ENCODE results near the gene HS1BP3.

Gene HS1BP3

DNA sequence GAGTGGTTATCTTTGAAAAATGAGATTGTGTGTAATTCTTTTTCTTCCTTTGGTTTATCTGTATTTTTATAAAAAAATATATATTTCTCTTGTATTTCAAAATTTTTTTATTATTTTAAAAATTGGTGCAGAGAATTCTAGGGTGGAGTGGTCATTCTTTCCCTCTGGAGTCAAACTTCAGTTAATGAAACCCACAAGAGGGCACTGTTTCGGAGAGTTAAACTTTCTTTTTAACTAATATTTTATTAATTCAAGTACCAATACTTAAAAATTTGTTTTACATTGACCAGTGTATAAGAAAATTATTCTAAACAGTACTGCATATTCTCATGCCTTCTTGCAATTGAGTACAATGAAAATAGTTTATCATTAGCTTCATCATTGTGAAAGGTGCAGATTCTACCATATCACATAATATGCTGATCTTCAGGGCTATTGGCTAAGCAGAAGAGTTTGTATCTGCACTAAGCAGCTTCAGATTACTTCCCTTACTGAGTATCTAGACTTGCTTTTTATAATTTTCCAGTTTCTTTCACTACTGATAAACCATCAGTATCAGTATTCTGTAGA lies 50.1 kb downstream of the HS1BP3 start:
- TF ChIP-seq EGR1 (IDR thresholded peaks at IDR 0.05) (no peak), TCF12 (IDR thresholded peaks at IDR 0.05; ENCODE audit: low read depth) (no peak), FOXM1 (IDR thresholded peaks at IDR 0.05; ENCODE audit: borderline replicate concordance, low read depth) (no peak), RAD21 (IDR thresholded peaks at IDR 0.05; ENCODE audit: low read depth) (peak; percentile 9; the same call in 1 of the 2 replicates), TAF1 (IDR thresholded peaks at IDR 0.05; ENCODE audit: low read depth) (no peak), EP300 (IDR thresholded peaks at IDR 0.05; ENCODE audit: borderline replicate concordance) (no peak), CREB1 (IDR thresholded peaks at IDR 0.05; ENCODE audit: low read depth) (no peak), CEBPB (IDR thresholded peaks at IDR 0.05) (no peak), NFIC (IDR thresholded peaks at IDR 0.05) (no peak)

DNA sequence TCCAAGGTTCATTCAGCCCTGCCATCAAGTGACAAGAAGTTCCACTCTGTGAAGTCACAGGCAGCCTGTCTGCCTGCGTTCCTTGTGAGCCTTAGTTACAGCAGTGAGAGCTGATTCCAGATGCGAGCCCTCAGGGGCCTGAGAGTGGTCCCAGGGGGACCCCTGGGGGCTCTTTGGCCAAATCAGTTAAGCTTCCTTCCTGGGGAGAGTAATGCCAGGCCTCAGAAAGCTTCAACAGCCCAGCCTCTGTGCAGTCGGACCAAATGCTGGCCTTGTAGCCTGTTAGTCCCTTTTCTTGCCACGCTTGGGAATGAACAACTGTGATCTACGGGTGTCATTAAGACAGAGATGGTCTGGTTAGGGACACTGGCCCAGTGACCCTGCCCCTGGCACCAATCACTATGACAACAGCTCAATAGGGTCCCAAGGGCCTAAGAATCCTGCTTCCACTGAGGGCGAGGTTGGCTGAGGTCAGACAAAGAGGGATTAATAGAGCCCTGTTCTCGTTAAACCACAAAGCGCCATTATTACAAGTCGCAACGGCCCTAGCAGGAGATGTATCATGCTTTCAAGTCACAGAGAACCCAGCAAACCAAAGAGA lies 50.9 kb downstream of the HS1BP3 start:
- TF ChIP-seq USF1 (IDR thresholded peaks at IDR 0.05) (no peak), ZBTB7A (IDR thresholded peaks at IDR 0.05; ENCODE audit: low read depth) (no peak), FOXM1 (IDR thresholded peaks at IDR 0.05; ENCODE audit: borderline replicate concordance, low read depth) (no peak), NFIC (IDR thresholded peaks at IDR 0.05) (no peak), YY1 (IDR thresholded peaks at IDR 0.05; ENCODE audit: low read depth) (no peak), RAD21 (IDR thresholded peaks at IDR 0.05; ENCODE audit: low read depth) (no peak), TEAD4 (IDR thresholded peaks at IDR 0.05) (no peak)

DNA sequence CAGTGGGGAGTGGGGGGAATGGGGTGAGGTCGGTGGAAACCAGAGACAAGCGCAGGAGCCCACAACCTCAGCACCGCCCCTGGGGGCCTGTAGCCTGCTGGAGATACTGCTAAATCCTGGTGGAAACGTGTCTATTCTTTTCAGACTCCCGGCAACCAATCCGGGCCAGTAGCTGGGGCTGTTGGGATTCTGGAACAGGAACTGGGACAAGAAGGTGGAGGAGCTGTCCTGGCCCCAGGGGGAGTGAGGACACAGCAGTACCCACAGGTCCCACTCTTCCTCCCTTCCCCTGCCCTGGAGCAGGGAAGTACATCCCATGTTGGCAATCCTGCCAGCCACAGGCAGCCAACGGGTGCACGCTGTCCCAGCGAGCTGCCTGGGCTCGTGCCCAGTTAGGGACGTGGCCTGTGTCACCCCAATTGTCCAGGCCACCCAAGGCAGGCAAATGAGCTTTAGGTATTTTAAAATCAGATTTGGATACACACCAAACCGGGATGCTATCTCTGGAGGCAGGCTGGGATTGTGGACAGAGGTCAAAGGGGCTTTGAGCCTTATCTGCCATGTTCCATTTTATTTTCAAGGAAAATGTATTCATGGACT lies 51.8 kb downstream of the HS1BP3 start:
- TF ChIP-seq FOXM1 (IDR thresholded peaks at IDR 0.05; ENCODE audit: borderline replicate concordance, low read depth) (no peak), EP300 (IDR thresholded peaks at IDR 0.05; ENCODE audit: borderline replicate concordance) (no peak), REST (IDR thresholded peaks at IDR 0.05; ENCODE audit: low read depth) (no peak), YY1 (IDR thresholded peaks at IDR 0.05; ENCODE audit: low read depth) (no peak), CEBPB (IDR thresholded peaks at IDR 0.05) (no peak), USF1 (IDR thresholded peaks at IDR 0.05) (no peak), CREB1 (IDR thresholded peaks at IDR 0.05; ENCODE audit: low read depth) (no peak), TCF12 (IDR thresholded peaks at IDR 0.05; ENCODE audit: low read depth) (no peak), EGR1 (IDR thresholded peaks at IDR 0.05) (no peak), TEAD4 (IDR thresholded peaks at IDR 0.05) (no peak), RAD21 (IDR thresholded peaks at IDR 0.05; ENCODE audit: low read depth) (no peak), ZBTB7A (IDR thresholded peaks at IDR 0.05; ENCODE audit: low read depth) (no peak), NFIC (IDR thresholded peaks at IDR 0.05) (no peak)
- TF ChIP-seq, protein P1, sequence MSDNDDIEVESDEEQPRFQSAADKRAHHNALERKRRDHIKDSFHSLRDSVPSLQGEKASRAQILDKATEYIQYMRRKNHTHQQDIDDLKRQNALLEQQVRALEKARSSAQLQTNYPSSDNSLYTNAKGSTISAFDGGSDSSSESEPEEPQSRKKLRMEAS (IDR thresholded peaks at IDR 0.05), result no peak

DNA sequence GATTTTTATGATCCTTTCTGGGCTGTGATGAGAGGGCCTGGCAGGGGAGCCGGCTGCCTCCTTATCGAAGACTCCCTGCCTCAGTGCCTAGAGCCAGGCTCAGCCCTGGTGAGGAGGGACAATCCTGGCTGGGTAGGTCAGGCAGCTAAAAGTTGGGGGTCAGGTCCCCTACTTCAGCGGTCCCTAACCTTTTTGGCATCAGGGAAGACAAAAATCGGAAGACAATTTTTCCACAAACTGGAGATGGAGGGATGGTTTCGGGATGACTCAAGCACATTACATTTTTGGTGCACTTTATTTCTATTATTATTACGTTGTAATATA lies 53.1 kb downstream of the HS1BP3 start:
- no peak for TF ChIP-seq CEBPB (IDR thresholded peaks at IDR 0.05)
- no peak for TF ChIP-seq CREB1 (IDR thresholded peaks at IDR 0.05; ENCODE audit: low read depth)
- no peak for TF ChIP-seq NFIC (IDR thresholded peaks at IDR 0.05)

DNA sequence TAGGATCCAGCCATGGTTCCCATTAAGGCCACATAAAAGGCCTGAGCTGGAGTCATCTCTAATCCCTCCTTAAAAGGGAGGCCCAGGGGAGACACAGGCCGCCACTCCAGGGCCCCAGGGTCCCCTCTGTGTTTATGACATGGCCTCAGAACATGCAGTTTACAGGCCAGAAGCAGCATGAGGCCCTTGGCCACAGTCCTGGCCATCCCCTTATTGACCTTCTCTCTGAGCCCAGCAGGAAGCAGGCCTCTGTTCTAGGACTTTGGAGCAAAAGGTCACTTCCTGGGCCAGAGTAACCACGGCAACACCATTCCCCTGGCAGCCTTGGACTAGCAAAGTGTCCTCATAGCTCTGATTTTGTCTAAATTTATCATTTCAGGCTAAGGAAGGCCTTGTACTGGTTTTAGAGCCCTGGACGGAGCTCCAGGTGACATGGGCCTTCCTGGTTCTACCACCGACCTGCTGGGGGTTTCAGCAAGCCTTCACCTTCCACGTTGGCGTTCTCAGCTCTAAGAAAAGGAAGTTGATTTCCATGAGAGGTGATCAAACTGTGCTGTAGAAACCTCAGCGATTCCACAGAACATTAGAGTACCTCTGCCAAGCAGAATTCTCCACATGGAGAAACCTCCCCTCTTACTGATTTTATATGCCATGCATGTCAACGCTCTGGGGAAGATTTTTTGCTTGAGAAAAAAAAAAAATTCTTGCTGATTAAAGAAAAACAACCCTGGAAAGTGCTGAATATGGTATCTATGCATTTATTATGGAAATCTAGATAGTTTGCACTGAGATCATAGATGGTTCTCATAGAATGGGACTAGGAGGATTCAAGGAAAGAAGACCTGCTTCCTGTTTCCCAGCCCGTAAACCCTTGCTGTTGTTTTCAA lies 53.7 kb downstream of the HS1BP3 start:
- TF ChIP-seq TAF1 (IDR thresholded peaks at IDR 0.05; ENCODE audit: low read depth) (no peak), CEBPB (IDR thresholded peaks at IDR 0.05) (no peak), REST (IDR thresholded peaks at IDR 0.05; ENCODE audit: low read depth) (no peak), ZBTB7A (IDR thresholded peaks at IDR 0.05; ENCODE audit: low read depth) (no peak), NFIC (IDR thresholded peaks at IDR 0.05) (no peak), TEAD4 (IDR thresholded peaks at IDR 0.05) (no peak), FOXM1 (IDR thresholded peaks at IDR 0.05; ENCODE audit: borderline replicate concordance, low read depth) (no peak), USF1 (IDR thresholded peaks at IDR 0.05) (no peak), YY1 (IDR thresholded peaks at IDR 0.05; ENCODE audit: low read depth) (no peak), EP300 (IDR thresholded peaks at IDR 0.05; ENCODE audit: borderline replicate concordance) (no peak), TCF12 (IDR thresholded peaks at IDR 0.05; ENCODE audit: low read depth) (no peak), CREB1 (IDR thresholded peaks at IDR 0.05; ENCODE audit: low read depth) (no peak), RAD21 (IDR thresholded peaks at IDR 0.05; ENCODE audit: low read depth) (no peak), EGR1 (IDR thresholded peaks at IDR 0.05) (no peak)
- TF ChIP-seq, protein P1 (IDR thresholded peaks at IDR 0.05), result no peak
